ENCODE results near the gene HSD17B14.
"Not testable (repeated sequence)": the region's sequence is repeated elsewhere in the genome, so short reads cannot be mapped to it uniquely, and the experiment has no call there.

Gene HSD17B14

DNA sequence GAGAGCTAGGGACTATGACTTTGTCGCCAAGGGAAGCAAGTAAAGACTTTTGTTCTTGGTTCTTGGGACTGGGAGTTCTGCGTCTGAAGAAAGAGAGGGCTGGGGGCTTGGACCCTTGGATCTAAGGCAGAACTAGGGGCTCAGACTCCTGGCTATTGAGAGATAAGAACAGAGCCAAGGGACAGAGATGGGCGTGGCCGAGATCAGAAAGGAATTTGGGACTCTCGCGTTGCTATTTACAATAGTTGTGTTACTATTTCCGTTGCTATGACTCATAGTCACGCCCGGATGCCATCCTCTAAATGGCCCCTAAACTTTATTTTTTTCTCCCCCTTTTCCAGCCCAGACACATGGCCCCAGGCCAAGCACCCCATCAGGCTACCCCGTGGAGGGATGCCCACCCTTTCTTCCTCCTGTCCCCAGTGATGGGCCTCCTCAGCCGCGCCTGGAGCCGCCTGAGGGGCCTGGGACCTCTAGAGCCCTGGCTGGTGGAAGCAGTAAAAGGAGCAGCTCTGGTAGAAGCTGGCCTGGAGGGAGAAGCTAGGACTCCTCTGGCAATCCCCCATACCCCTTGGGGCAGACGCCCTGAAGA, 36.7 kb upstream of the HSD17B14 start:
- TF ChIP-seq, protein P1, sequence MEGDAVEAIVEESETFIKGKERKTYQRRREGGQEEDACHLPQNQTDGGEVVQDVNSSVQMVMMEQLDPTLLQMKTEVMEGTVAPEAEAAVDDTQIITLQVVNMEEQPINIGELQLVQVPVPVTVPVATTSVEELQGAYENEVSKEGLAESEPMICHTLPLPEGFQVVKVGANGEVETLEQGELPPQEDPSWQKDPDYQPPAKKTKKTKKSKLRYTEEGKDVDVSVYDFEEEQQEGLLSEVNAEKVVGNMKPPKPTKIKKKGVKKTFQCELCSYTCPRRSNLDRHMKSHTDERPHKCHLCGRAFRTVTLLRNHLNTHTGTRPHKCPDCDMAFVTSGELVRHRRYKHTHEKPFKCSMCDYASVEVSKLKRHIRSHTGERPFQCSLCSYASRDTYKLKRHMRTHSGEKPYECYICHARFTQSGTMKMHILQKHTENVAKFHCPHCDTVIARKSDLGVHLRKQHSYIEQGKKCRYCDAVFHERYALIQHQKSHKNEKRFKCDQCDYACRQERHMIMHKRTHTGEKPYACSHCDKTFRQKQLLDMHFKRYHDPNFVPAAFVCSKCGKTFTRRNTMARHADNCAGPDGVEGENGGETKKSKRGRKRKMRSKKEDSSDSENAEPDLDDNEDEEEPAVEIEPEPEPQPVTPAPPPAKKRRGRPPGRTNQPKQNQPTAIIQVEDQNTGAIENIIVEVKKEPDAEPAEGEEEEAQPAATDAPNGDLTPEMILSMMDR (IDR thresholded peaks at IDR 0.05; ENCODE audit: control extremely low read depth, extremely low read depth, low read depth, missing control alignments): no peak
- POLR2A ChIA-PET: interaction anchor here (0.5 to 5.3 kb wide), 21 partner anchors 8 to 152 kb away, joined by 3 to 67 read pairs (median 9); partner anchors contain the start of genes BCAT2, DHDH, FTL and GYS1
- CTCF ChIA-PET: interaction anchor here (1.6 to 2.2 kb wide), 3 partner anchors 30 to 98 kb away, joined by 5 to 10 read pairs (median 9); no protein-coding TSS in a partner anchor
- peak; percentile 80 for DNase-seq (ENCODE audit: extremely low spot score)

DNA sequence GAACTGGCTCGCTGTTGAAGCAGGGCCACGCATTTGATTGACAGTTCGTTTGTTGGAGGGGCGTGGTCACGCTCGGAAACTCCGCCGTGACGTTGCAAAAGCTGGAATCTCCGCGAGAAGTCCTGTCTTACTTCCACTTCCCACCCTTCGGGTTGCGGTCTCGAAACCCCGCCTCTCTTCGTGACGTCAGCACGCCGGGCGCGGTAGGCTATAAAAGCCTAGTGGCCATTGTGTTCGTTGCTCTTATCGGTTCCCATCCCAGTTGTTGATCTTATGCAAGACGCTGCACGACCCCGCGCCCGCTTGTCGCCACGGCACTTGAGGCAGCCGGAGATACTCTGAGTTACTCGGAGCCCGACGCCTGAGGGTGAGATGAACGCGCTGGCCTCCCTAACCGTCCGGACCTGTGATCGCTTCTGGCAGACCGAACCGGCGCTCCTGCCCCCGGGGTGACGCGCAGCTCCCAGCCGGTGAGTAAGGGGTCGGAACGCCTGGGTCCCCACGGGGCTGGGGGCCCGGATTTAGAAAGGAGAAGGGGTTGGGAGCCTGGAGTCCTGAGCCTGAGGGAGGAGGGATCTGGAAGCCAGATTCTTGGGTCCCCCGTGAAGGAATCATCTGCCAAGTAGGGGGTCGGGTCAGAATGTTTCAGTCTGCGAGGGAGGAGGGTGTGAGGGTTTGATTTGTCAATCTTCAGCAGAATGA, 36.0 kb upstream of the HSD17B14 start, which contains the start of gene PPP1R15A:
Gene PPP1R15A, plus strand, starts transcription at position 240 of the 702 bp plus-strand sequence. CDS start 813 bp downstream, outside the sequence.
- ChIA-PET POLR2A (interaction anchor here (0.5 to 5.3 kb wide), 33 partner anchors 8 to 259 kb away, joined by 3 to 67 read pairs (median 4); partner anchors contain the start of genes BCAT2, DHDH, FTL and GYS1), CTCF (interaction anchor here (0.7 to 2.2 kb wide), 5 partner anchors 30 to 127 kb away, joined by 3 to 10 read pairs (median 5); no protein-coding TSS in a partner anchor)
- DNase-seq (ENCODE audit: extremely low spot score): peak; percentile 97
- TF ChIP-seq, protein P1 (IDR thresholded peaks at IDR 0.05; ENCODE audit: control extremely low read depth, extremely low read depth, low read depth, missing control alignments): no peak

DNA sequence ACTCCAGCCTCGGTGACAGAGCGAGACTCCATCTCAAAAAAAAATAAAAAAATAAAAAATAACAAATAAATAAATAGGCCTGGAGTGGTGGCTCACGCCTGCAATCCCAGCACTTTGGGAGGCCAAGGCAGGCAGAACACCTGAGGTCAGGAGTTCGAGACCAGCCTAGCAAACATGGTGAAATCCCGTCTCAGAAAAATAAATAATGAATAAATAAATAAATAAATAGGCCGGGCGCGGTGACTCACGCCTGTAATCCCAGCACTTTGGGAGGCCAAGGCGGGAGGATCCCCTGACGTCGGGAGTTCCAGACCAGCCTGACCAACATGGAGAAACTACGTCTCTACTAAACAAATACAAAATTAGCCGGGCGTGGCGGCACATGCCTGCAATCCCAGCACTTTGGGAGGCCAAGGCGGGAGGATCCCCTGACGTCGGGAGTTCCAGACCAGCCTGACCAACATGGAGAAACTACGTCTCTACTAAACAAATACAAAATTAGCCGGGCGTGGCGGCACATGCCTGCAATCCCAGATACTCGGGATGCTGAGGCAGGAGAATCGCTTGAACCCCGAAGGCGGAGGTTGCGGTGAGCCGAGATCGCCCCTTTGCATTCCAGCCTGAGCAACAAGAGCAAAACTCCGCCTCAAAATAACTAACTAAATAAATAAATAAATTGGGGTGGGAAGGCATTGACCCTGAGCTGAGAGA, 35.3 kb upstream of the HSD17B14 start:
- ChIA-PET CTCF (interaction anchor here (0.7 to 2.2 kb wide), 3 partner anchors 29 to 128 kb away, joined by 3 to 9 read pairs (median 4); no protein-coding TSS in a partner anchor), POLR2A (interaction anchor here (0.6 to 5.3 kb wide), 28 partner anchors 10 to 260 kb away, joined by 3 to 67 read pairs (median 4); partner anchors contain the start of genes DHDH, FTL, GYS1 and NUCB1)
- DNase-seq (ENCODE audit: extremely low spot score): not testable (repeated sequence)

DNA sequence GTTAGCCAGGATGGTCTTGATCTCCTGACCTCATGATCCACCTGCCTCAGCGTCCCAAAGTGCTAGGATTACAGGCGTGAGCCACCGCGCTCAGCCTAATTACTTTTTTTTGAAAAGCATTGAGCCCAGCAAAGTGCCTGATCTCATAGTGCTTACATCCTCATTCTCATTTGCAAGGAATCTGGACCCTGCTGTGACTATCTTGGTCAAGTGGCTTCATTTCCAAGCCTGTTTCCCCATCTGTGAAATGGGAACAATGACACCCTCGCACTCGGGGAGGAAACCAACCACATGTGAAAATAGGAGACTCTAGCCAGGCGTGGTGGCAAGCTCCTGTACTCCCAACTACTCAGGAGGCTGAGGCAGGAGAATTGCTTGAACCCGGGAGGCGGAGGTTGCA, 33.8 kb upstream of the HSD17B14 start:
- CTCF ChIA-PET: interaction anchor here (1.5 kb wide), 1 partner anchor 28 kb away, joined by 5 read pairs; no protein-coding TSS in a partner anchor
- POLR2A ChIA-PET: interaction anchor here (0.6 to 2.0 kb wide), 3 partner anchors 95 to 464 kb away, joined by 3 to 4 read pairs (median 3); partner anchors contain the start of genes FTL and RPL18
- no peak for DNase-seq (ENCODE audit: extremely low spot score)
- TF ChIP-seq, protein P1 (IDR thresholded peaks at IDR 0.05; ENCODE audit: control extremely low read depth, extremely low read depth, low read depth, missing control alignments): no peak

DNA sequence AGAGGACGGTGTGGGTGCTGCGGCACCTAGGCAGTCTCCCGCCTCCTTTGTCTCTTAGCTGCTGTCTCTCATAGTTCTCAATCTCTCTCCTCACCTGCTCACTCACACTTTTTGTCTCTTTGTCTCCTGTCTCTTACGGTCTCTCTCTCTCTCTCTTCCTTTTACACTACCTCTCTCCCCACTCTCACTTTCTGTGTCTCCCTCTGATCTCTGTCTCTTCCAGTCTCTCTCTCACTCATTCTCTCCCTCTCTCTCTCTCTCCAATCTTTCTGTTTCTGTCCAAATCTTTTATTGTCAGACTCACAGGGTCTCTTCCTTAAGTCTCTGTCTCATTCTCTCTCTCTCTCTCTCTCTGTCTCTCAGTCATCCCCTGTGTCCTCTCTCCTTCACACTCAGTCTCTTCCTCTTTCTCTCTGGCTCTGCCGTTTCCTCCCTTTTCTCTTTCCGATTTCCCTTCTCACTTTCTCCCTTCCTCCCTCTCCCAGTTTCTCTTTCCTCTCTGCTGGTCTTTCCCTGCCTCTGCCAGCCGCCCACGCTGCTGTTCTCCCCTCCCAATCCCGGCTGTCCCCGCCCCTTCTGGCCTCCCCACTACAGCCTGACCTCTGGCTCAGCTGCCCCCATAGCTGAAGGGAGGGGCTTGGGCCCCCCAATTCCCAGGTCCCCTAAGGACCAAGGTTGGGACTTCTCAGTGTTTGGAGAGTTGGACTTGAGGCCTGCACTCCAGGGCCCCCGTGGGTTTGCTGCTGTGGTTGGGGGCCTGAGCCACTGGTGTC, 32.0 kb upstream of the HSD17B14 start, which contains the start of gene PLEKHA4:
Gene PLEKHA4, minus strand, starts transcription at position 504 of the 773 bp plus-strand sequence. CDS start 997 bp downstream, outside the sequence.
- DNase-seq (ENCODE audit: extremely low spot score): no peak
- TF ChIP-seq, protein P1 (IDR thresholded peaks at IDR 0.05; ENCODE audit: control extremely low read depth, extremely low read depth, low read depth, missing control alignments): no peak
- CTCF ChIA-PET: interaction anchor here (1.5 to 4.7 kb wide), 2 partner anchors 26 kb away, joined by 5 to 24 read pairs; no protein-coding TSS in a partner anchor
- POLR2A ChIA-PET: interaction anchor here (0.7 kb wide), 1 partner anchor 54 kb away, joined by 4 read pairs; no protein-coding TSS in a partner anchor

DNA sequence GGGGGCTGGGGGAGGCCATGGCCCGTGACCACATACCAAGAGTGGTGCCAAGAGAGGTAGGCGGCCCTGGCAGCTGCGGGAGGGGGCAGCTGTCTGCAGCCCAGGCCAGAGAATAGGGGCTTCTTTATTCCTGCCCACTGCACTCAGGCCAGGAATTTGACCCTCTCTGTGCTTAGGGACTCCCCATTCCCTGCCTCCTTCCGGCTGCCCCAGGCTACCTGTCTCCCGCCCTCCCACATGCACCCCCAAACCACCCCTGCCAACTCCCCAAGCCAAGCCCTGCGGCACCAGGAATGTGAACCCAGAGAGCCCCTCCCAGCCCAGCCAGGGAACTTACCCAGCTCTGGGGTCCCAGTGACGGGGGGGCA, 31.4 kb upstream of the HSD17B14 start:
- ChIA-PET POLR2A (interaction anchor here (0.7 kb wide), 1 partner anchor 53 kb away, joined by 4 read pairs; no protein-coding TSS in a partner anchor), CTCF (interaction anchor here (1.9 to 4.7 kb wide), 2 partner anchors 25 to 72 kb away, joined by 7 to 24 read pairs; no protein-coding TSS in a partner anchor)
- TF ChIP-seq, protein P1 (IDR thresholded peaks at IDR 0.05; ENCODE audit: control extremely low read depth, extremely low read depth, low read depth, missing control alignments): no peak
- DNase-seq (ENCODE audit: extremely low spot score): no peak
